ENCODE results near the gene SFTPA1. TPM values are rescaled to one million over a fixed set of nuclear protein-coding genes. Genes with fewer than 3 reads are reported as not detected.

The SFTPA1 gene
- total and polyA plus RNA-seq, 10 of the 15 experiments (the other 5 are each of a cell fraction or from before 2014, with no cell fraction given), result 3.7 TPM; not detected in 9

DNA sequence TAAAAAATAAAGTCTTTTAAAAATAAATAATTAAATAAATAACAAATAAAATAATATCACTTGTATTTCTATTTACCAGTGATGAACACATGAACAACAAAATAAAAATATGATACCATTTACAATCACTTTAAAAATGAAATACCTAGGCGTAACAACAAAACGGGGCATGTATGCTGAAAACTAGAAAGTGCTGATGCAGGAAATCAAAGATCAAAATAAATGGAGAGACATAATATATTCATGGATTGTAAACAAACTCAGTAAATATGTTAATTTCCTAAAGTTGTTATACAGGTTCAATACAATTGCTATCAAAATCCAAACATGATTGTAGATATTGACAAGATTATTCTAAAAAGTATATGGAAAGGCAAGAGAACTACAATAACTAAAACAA, 31.4 kb upstream of the SFTPA1 start:
- Histone ChIP-seq H4K20me1 (ENCODE audit: control insufficient read depth, insufficient read depth) (no peaks in the 10 kb centered on the region), H3K9ac (ENCODE audit: control insufficient read depth, insufficient read depth, low read length) (no peak overlapping the region), H3K79me2 (ENCODE audit: control insufficient read depth, insufficient read depth, low read length) (no peaks in the 10 kb centered on the region), H3K9me3 (replicated peaks; ENCODE audit: control insufficient read depth, insufficient read depth, low read length) (no peaks in the 10 kb centered on the region), H3K4me1 (ENCODE audit: control insufficient read depth, insufficient read depth, low read length) (no peaks in the 10 kb centered on the region), H3K4me2 (ENCODE audit: control insufficient read depth, insufficient read depth) (no peak overlapping the region), H3K27me3 (replicated peaks in 1 of 2; ENCODE audit: control insufficient read depth in 2 of 2, insufficient read depth in 2 of 2, low read length in 1 of 2) (no peaks in the 10 kb centered on the region; a peak in 1 of 4 replicates), H3K4me3 (no peak overlapping the region), H2AFZ (ENCODE audit: control insufficient read depth, low read depth, low read length) (no peak overlapping the region), H3K36me3 (ENCODE audit: control insufficient read depth in 2 of 2, insufficient read depth in 2 of 2, low read length in 1 of 2) (no peaks in the 10 kb centered on the region), H3K27ac (ENCODE audit: control insufficient read depth, insufficient read depth) (no peak overlapping the region)
- ChIA-PET RAD21 (ENCODE audit: unreplicated experiment) (no interaction called here), CTCF (no interaction called here), SMC1A (ENCODE audit: uncharacterized antibody, unreplicated experiment) (no interaction called here), POLR2A (no interaction called here)
- TF ChIP-seq ZBTB33 (IDR thresholded peaks at IDR 0.05) (no peak), PKNOX1 (IDR thresholded peaks at IDR 0.05) (no peak), FOS (IDR thresholded peaks at IDR 0.05; ENCODE audit: borderline replicate concordance, extremely low read depth, insufficient read length) (no peak), IKZF1 (conservative IDR thresholded peaks at IDR 0.05) (no peak), IRF4 (IDR thresholded peaks at IDR 0.05; ENCODE audit: low read depth, low read length) (no peak), ZNF384 (IDR thresholded peaks at IDR 0.05; ENCODE audit: borderline replicate concordance, low read depth, low read length) (no peak), RCOR1 (conservative IDR thresholded peaks at IDR 0.05; ENCODE audit: low read depth, low read length) (no peak), HDAC2 (IDR thresholded peaks at IDR 0.05) (no peak), SREBF2 (IDR thresholded peaks at IDR 0.05; ENCODE audit: low read length) (no peak), SREBF1 (IDR thresholded peaks at IDR 0.05; ENCODE audit: low read length) (no peak), CBX5 (IDR thresholded peaks at IDR 0.05; ENCODE audit: low read depth) (no peak), ZNF274 (IDR thresholded peaks at IDR 0.05; ENCODE audit: insufficient read depth, insufficient read length) (no peak), RBBP5 (conservative IDR thresholded peaks at IDR 0.05) (no peak), CHD2 (IDR thresholded peaks at IDR 0.05; ENCODE audit: borderline replicate concordance, low read depth, low read length) (no peak), PAX8 (IDR thresholded peaks at IDR 0.05) (no peak), MAX (IDR thresholded peaks at IDR 0.05; ENCODE audit: low read depth, low read length) (no peak)
- TF ChIP-seq, protein P1, sequence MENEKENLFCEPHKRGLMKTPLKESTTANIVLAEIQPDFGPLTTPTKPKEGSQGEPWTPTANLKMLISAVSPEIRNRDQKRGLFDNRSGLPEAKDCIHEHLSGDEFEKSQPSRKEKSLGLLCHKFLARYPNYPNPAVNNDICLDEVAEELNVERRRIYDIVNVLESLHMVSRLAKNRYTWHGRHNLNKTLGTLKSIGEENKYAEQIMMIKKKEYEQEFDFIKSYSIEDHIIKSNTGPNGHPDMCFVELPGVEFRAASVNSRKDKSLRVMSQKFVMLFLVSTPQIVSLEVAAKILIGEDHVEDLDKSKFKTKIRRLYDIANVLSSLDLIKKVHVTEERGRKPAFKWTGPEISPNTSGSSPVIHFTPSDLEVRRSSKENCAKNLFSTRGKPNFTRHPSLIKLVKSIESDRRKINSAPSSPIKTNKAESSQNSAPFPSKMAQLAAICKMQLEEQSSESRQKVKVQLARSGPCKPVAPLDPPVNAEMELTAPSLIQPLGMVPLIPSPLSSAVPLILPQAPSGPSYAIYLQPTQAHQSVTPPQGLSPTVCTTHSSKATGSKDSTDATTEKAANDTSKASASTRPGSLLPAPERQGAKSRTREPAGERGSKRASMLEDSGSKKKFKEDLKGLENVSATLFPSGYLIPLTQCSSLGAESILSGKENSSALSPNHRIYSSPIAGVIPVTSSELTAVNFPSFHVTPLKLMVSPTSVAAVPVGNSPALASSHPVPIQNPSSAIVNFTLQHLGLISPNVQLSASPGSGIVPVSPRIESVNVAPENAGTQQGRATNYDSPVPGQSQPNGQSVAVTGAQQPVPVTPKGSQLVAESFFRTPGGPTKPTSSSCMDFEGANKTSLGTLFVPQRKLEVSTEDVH (IDR thresholded peaks at IDR 0.05; ENCODE audit: low read depth, partially characterized antibody), result no peak
- 52% methylated on average over 2 of the region's 2 CpGs for WGBS (ENCODE audit: insufficient coverage, insufficient replicate concordance, low lambda C conversion rate, missing lambda C conversion rate)
- DNase-seq (ENCODE audit: low read depth, low spot score) (no peak), ATAC-seq (no peak), FAIRE-seq (no peak)
- intact Hi-C loops (cut with micrococcal nuclease; ENCODE audit: unreplicated experiment) (no loop called here), in situ Hi-C loops (cut with MboI) (no loop called here)
- BruUV-seq (replicated peaks), result no TSS peak
